Upper lobe of left lung (tissue), 4 donors: Measurements from ENCODE around the gene TMEM164.

ENCODE experiments used
- CTCF ChIP-seq, 6 experiments: fragments of 450-650 bp in 4 of 6; fragments of 200-600 bp in 2 of 6; sonication (generic) in 2 of 6; IDR thresholded peaks; one replicate each; pipeline ENCODE4 v1.5.1; 2016 to 2019; ENCODE audit warnings: antibody characterized with exemption in 6 of 6
- EP300 ChIP-seq, 4 donors: sonication (generic); formaldehyde crosslinking; IDR thresholded peaks; one replicate each; pipeline ENCODE4 v1.5.1; 2017; ENCODE audit warnings: antibody characterized with exemption in 4 of 4, control low read depth in 2 of 4
- POLR2A ChIP-seq, 4 donors: fragments of 450-650 bp; IDR thresholded peaks; one replicate each; pipeline ENCODE4 v1.5.1; 2016 to 2017; ENCODE audit warnings: antibody characterized with exemption in 4 of 4, mild to moderate bottlenecking in 2 of 4
- POLR2AphosphoS5 ChIP-seq, 2 donors: sonication (generic); formaldehyde crosslinking; IDR thresholded peaks; one replicate each; pipeline ENCODE4 v1.5.1; 2017; ENCODE audit warnings: antibody characterized with exemption in 2 of 2

- TF ChIP-seq CTCF (IDR thresholded peaks at IDR 0.05) = no peak
- no peak for TF ChIP-seq POLR2A (IDR thresholded peaks at IDR 0.05)
- TF ChIP-seq POLR2AphosphoS5 (IDR thresholded peaks at IDR 0.05) = no peak
- TF ChIP-seq EP300 (IDR thresholded peaks at IDR 0.05) = no peak
These were observed 100.4 kb downstream of the TMEM164 start for GRCh38 chrX:110103344-110103743.
